GM12864 (cell line): ENCODE results near the gene COQ4.

Experiments
- DNase-seq: peaks from one replicate; pipeline ENCODE4 v3.0.0-alpha.2; 2011; ENCODE audit warnings: low read depth
- H3K4me3 ChIP-seq: 2 replicates; pipeline ENCODE4 v1.5.1; 2011; ENCODE audit warnings: mild to moderate bottlenecking, low read depth, low read length, control low read depth
- CTCF ChIP-seq: IDR thresholded peaks from 2 replicates; pipeline ENCODE4 v1.5.1; 2011; ENCODE audit warnings: low read depth, mild to moderate bottlenecking, moderate library complexity, low read length, control low read depth, inconsistent platforms; ENCODE audit errors: missing control alignments

The COQ4 gene

DNA sequence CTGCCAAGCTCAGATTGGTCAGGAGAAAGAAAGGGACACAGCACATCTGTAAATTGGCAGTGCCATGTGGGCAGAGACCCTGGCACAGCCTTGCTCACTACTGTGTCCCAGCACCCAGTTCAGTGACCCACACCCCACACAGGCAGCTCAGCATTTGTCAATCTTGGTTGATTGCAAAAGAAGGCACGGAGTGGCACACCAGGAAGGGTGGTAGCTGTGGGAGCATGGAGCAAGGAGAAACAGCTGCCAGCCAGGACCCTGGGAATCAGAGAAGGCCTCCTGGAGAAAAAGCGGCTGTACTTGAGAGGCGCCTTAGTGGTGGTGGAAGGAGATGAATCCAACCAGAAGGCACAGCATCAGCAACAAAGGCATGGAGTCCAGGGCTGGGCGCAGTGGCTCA is 21.2 kb downstream of the COQ4 start:
- TF ChIP-seq CTCF: no peak
- H3K4me3 ChIP-seq: no peak overlapping the region
- no peak for DNase-seq

- TF ChIP-seq CTCF: no peak
- no peak for DNase-seq
- H3K4me3 ChIP-seq: no peak overlapping the region
Measured at GRCh38 chr9:128344931-128345605, 22.4 kb downstream of the COQ4 start.

DNA sequence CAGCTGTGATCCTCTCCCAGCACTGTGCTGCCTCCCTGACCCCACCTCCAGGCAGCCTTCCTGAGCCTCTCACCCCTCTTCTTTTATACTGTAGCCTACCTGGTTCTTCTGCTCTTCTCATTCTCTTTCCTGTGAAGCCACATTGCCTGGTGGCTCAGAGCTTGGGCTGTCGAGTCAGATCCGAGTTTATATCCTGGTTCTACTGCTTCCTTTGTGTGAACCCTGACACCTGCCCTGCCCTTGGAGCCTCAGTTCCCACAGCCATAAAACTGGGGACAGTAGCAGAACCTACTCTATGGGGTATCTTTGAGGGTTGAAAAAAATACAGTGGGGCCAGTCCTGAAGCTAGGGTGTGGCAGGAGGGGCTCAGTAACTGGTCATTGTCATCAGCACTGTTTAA is 26.5 kb downstream of the COQ4 start:
- DNase-seq: no peak
- no peak for TF ChIP-seq CTCF
- no peak overlapping the region for H3K4me3 ChIP-seq

GRCh38 chr9:128349772-128350171 is 27.1 kb downstream of the COQ4 start:
- H3K4me3 ChIP-seq: no peak overlapping the region
- DNase-seq: no peak
- no peak for TF ChIP-seq CTCF

GRCh38 chr9:128355451-128355850 is 32.8 kb downstream of the COQ4 start:
- TF ChIP-seq CTCF: no peak

DNA sequence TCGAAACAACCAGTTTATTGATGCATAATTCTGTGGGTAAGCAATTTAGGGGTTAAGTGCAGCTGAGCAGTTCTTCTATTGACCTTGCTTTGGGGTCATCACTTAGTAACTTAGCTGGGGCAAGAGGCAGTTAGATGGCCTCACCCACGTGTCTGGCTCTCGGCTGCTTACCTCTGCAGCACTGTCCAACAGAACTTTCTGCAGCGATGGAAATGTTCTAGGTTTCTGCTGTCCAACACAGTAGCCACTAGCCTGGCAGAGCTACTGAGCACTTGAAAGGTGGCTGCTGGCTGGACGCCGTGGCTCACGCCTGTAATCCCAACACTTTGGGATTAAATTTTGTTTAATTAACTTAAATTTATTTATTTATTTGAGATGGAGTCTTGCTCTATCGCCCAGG is 35.5 kb downstream of the COQ4 start:
- no peak for TF ChIP-seq CTCF
- H3K4me3 ChIP-seq: no peak overlapping the region
- DNase-seq: no peak

More at GRCh38 chr9:128355451-128355850, 32.8 kb downstream of the COQ4 start:
- H3K4me3 ChIP-seq: no peak overlapping the region
- no peak for DNase-seq

- no peak overlapping the region for H3K4me3 ChIP-seq
- TF ChIP-seq CTCF: no peak
- DNase-seq: no peak
Measured at GRCh38 chr9:128358861-128359260, 36.2 kb downstream of the COQ4 start.
